GM10248 (cell line): ENCODE data around the gene CCDC88B.
A peak's percentile ranks its signal among the peaks of the same experiment; 100 is the strongest.

ENCODE experiments used
- CTCF ChIA-PET: fragments of 300-600 bp; sonication (Branson Sonifier 250); formaldehyde crosslinking; extraction: SDS; loops from one replicate; lab custom pipeline; 2021; ENCODE audit warnings: antibody characterized with exemption; lab: Yijun Ruan, JAX
- POLR2A ChIA-PET: fragments of 350-650 bp; sonication (Branson Sonifier 250); formaldehyde crosslinking; extraction: SDS; loops from one replicate; lab custom pipeline; 2020; ENCODE audit warnings: antibody characterized with exemption; lab: Yijun Ruan, JAX
- DNase-seq: peaks from one replicate; pipeline ENCODE4 v3.0.0; 2012; ENCODE audit errors: extremely low spot score
- CTCF ChIP-seq: IDR thresholded peaks from 2 replicates; pipeline ENCODE4 v1.5.1; 2012; ENCODE audit warnings: mild to moderate bottlenecking, low read depth; ENCODE audit errors: extremely low read depth, missing control alignments, control extremely low read depth

Gene CCDC88B

DNA sequence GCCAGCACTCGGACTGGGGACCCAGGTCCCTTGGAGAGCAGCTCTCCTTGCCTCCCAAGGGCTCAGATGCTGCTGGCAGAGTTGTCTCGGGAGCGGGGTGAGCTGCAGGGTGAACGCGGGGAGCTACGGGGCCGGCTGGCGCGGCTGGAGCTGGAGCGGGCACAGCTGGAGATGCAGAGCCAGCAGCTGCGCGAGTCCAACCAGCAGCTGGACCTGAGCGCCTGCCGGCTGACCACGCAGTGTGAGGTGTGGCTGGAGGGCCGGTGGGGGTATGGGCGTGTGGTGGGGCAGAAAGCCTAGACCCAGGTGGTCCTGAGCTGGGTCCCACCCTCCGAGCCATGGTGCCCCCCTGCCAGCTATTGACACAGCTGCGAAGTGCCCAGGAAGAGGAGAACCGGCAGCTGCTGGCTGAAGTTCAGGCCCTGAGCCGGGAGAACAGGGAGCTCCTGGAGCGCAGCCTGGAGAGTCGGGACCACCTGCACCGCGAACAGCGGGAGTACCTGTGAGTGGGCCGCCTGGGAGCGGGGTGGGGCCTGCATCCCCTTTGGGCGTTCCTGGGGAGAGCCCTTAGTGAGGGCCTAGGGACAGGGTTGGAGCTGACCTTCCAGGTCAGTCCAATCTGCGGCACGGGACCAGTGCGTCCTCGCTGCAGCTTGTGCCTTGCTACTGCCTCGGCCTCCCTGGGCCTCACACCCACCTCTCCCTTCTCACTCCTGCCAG, 13.2 kb downstream of the CCDC88B start:
- no peak for TF ChIP-seq CTCF
- ChIA-PET POLR2A (interaction anchor here (0.6 to 1.5 kb wide), 2 partner anchors 10 to 106 kb away, joined by 3 to 5 read pairs; partner anchors contain the start of gene PPP1R14B), CTCF (interaction anchor here (1.2 to 8.5 kb wide), 6 partner anchors 10 to 82 kb away, joined by 4 to 81 read pairs (median 26); partner anchors contain the start of genes CCDC88B, ESRRA, PRDX5 and TRMT112)
- no peak for DNase-seq

- POLR2A ChIA-PET: interaction anchor here (1.5 to 1.7 kb wide), 2 partner anchors 11 to 41 kb away, joined by 5 to 8 read pairs; no protein-coding TSS in a partner anchor
- CTCF ChIA-PET: interaction anchor here (1.2 to 8.5 kb wide), 10 partner anchors 10 to 170 kb away, joined by 3 to 81 read pairs (median 6); partner anchors contain the start of genes CCDC88B, ESRRA, PRDX5 and TRMT112
- no peak for DNase-seq
- TF ChIP-seq CTCF: no peak
Measured at GRCh38 chr11:64353715-64354506, 13.9 kb downstream of the CCDC88B start.

DNA sequence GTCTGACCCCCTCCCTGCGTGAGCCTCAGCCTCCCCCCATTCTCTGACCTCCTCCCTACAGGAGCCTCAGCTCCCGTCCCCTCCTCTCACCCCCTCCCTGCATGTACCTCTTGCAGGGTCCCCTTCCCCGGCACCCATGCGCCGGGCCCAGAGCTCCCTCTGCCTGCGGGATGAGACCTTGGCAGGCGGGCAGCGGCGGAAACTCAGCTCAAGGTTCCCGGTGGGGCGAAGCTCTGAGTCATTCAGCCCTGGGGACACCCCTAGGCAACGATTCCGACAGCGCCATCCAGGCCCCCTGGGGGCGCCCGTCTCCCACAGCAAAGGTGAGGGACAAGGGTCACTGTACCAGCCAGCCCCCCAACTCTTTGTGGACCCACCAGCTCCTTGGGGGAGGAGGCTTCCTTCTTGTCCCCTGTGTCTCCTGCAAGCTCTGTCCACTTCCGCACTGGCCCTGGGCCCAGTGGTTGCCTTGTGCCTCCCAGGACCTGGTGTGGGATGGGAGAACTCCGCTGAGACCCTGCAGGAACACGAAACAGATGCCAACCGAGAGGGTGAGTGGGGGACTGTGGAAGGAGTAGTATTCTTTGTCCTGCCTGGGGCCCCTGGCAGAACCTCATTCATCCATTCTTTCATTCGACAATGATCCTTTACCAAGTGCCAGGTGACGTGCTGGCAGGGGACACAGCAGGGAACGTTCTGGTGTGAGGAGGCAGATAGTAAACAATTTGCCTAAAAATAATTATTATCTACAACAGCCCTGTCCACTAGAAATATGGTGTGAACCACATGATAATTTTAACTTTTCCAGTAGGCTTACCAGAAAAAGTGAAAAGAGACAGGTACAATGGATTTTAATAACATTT, 15.3 kb downstream of the CCDC88B start:
- DNase-seq: peak; percentile 77
- TF ChIP-seq CTCF: peak; percentile 81
- POLR2A ChIA-PET: interaction anchor here (0.6 to 1.7 kb wide), 4 partner anchors 13 to 1500 kb away, joined by 3 to 8 read pairs (median 4); partner anchors contain the start of genes PRDX5 and TRMT112
- CTCF ChIA-PET: interaction anchor here (0.6 to 8.5 kb wide), 23 partner anchors 9 to 401 kb away, joined by 3 to 81 read pairs (median 4); partner anchors contain the start of genes CCDC88B, NUDT22, PRDX5 and TRMT112

- POLR2A ChIA-PET: interaction anchor here (1.4 kb wide), 1 partner anchor 39 kb away, joined by 6 read pairs; the partner anchor contains the start of genes PRDX5 and TRMT112
- CTCF ChIA-PET: interaction anchor here (1.1 to 8.5 kb wide), 13 partner anchors 11 to 387 kb away, joined by 3 to 81 read pairs (median 4); partner anchors contain the start of genes CCDC88B, PRDX5, RASGRP2 and TRMT112
- peak; percentile 38 for TF ChIP-seq CTCF
- DNase-seq: no peak
Measured at GRCh38 chr11:64356498-64357411, 16.8 kb downstream of the CCDC88B start.

- no peak for DNase-seq
- POLR2A ChIA-PET: interaction anchor here (1.4 kb wide), 1 partner anchor 40 kb away, joined by 6 read pairs; the partner anchor contains the start of genes PRDX5 and TRMT112
- TF ChIP-seq CTCF: no peak
- CTCF ChIA-PET: interaction anchor here (1.2 to 8.5 kb wide), 7 partner anchors 11 to 92 kb away, joined by 3 to 81 read pairs (median 4); partner anchors contain the start of genes CCDC88B, PRDX5 and TRMT112
Measured at GRCh38 chr11:64357446-64357845, 17.4 kb downstream of the CCDC88B start.
